NCI-H2107 treated with DMSO at 0.1 percent for 48 hours (cell line): ENCODE results near the gene RFXANK.

Experiments used
- DNase-seq: peaks from one replicate; lab custom pipeline; 2025; ENCODE audit not compliant: unreplicated experiment; lab: John Stamatoyannopoulos, UW

RFXANK gene

DNA sequence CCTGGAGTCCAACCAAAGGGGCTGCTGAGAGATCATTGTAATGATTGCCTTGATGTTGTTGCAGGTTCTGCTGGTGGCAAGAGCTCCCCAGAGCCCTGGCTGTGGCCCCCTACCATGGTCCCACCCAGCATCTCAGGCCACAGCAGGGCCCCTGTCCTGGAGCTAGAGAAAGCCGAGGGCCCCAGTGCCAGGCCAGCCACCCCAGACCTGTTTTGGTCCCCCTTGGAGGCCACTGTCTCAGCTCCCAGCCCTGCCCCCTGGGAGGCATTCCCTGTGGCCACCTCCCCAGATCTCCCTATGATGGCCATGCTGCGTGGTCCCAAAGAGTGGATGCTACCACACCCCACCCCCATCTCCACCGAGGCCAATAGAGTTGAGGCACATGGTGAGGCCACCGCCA is 35.2 kb downstream of the RFXANK start:
- DNase-seq: no peak

DNA sequence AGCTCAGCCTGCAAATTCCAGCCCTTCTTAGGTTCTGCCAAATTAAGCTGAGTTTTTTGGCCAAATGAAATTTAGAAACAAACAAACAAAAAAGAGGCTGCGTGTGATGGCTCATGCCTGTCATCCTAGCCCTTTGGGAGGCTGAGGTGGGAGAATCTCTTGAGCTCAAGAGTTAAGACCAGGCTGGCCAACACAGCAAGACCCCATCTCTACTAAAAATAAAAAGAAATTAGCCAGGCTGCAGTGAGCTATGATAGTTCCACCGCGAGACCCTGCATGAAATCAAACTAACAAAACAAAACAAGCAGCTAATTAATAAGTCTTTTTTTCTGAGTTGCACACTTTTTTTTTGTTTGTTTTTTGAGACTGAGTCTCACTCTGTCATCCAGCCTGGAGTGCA is 37.6 kb downstream of the RFXANK start:
- DNase-seq: no peak

DNA sequence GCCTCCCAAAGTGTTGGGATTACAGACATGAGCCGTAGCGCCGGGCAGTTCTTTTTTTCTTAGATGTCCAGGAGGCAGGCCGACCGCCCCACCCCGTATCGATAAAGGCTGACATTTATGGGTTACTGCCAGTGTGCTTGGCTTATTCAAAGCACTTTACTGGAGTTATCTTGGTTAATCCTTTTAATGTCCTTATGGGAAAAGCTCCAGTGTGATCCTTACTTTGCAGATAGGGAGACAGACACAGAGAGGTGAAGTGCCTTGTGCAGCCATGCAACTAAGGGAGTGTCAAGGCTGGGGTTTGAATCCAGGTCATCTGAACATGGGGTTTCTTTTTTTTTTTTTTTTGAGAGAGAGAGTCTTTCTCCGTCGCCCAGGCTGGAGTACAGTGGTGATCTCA is 38.9 kb downstream of the RFXANK start:
- no peak for DNase-seq

GRCh38 chr19:19232261-19232721 is 40.2 kb downstream of the RFXANK start:
- no peak for DNase-seq

- DNase-seq: no peak
Observed at GRCh38 chr19:19234220-19234816, 42.3 kb downstream of the RFXANK start.

GRCh38 chr19:19236173-19236572 is 44.1 kb downstream of the RFXANK start:
- no peak for DNase-seq

DNA sequence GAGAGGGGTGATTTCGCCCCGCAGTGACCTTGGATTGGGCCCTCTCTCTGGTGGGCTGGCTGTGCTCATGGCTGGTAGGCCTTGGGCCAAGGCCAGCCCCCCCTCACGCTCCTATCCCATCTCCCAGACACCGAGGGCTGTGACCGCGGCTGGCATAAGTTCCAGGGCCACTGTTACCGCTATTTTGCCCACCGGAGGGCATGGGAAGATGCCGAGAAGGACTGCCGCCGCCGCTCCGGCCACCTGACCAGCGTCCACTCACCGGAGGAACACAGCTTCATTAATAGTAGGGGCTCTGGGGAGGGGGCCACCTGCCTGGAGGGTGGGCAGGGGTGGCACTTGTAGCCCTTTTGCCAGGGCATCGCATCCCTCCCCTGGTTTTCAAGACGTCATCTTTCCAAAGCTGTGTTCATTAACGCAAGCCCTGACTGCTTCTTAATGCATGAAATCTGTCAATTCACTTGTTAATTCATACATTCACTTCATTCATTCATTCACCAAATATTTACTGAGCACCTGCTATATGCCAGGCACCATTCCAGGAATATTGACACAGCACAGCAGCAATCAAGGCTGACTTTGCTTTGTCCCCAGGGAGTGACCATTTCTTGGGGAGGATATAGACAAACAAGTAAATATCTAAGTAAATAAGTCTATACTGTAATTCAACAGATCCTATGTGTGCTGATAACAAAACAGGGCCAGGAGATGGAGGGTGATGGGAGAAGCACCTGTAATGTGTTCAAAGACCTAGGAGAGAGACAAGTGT is 46.3 kb downstream of the RFXANK start:
- no peak for DNase-seq

DNA sequence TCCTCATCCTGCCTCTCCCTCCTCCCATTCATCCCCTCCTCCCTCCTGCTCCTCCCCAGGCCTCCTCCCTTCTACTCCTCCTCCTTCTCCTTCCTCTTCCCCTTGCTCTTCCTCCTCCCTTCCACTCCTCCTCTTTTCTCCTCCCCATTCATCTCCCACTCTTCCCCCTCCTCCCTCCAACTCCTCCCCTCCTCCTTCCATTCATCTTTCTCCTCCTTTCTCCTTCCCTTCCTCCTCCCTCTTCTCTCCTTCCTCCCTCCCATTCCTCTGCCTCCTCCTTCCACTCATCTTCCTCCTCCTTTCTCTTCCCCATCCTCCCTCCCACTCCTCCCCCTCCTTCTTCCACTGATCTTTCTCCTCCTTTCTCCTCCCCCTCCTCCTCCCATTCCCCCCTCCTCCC is 47.6 kb downstream of the RFXANK start:
- DNase-seq: no peak

DNA sequence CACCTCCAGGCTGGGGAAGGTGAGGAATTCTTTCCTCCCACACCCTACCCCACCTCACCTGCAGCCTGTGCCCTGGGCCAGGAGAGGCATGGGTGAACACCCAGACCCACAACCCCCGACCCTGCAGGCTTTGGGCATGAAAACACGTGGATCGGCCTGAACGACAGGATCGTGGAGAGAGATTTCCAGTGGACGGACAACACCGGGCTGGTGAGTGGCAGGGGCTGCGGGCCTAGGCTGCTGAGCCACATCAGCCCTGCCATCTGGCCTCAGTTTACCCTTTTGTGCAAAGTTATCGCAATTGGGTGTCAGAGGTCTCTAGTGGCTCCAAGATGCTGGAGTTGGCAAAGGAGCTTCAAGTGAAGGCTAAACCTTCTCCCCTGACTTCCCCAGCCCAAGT is 48.4 kb downstream of the RFXANK start:
- DNase-seq: no peak

GRCh38 chr19:19250196-19250801 is 58.2 kb downstream of the RFXANK start:
- no peak for DNase-seq
